Left renal cortex interstitium (tissue), 4 donors: ENCODE results near the gene ZNF677. TPM values are rescaled to one million over a fixed set of nuclear protein-coding genes. Genes with fewer than 3 reads are reported as not detected.
"Not testable (repeated sequence)": the region's sequence is repeated elsewhere in the genome, so short reads cannot be mapped to it uniquely, and the experiment has no call there.

ENCODE experiments used
- DNase-seq, 4 donors: peaks; one replicate each; pipeline ENCODE4 v3.0.0-alpha.2; 2013; ENCODE audit warnings: low read depth in 4 of 4, low spot score in 2 of 4, missing footprints in 1 of 4
- polyA plus RNA-seq, 4 donors: library from polyadenylated mRNA; unstranded; fragments of 120-200 nt; gene quantifications; one replicate each; pipeline ENCODE4 v1.2.1, GENCODE V29; 2013; ENCODE audit not compliant: insufficient read length in 4 of 4

The ZNF677 gene
- 10 to 100 TPM; 45.6 to 53.5 (median 49.5) TPM for polyA plus RNA-seq

GRCh38 chr19:53254411-53255341, at the start of gene ZNF677:
TSS of gene ZNF677 (minus strand) at chr19:53254873. CDS start at chr19:53251550, 3,323 bp downstream.
- peak; percentile 63 to 76 (median 71) for DNase-seq

DNA sequence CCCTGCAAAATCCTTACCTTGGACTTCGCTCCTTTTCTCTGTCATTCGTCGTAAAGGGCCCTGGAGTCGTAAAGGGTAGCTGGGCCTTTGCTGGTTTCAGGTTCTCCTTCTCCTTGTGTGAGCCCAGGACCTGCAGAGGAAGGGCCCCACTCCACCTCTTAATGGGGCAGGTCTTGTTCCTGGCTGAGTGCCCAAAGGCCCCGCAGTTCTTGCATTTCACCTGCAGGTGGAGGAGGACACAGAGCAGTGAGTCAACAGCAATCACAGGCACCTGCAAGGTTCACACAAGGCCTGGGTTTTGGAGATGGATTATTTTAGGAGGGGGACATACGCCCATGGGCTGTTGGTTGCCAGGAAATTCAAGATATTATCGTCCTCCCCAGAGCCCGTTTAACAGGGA, 46.7 kb upstream of the ZNF677 start:
- DNase-seq, result not testable (repeated sequence)

DNA sequence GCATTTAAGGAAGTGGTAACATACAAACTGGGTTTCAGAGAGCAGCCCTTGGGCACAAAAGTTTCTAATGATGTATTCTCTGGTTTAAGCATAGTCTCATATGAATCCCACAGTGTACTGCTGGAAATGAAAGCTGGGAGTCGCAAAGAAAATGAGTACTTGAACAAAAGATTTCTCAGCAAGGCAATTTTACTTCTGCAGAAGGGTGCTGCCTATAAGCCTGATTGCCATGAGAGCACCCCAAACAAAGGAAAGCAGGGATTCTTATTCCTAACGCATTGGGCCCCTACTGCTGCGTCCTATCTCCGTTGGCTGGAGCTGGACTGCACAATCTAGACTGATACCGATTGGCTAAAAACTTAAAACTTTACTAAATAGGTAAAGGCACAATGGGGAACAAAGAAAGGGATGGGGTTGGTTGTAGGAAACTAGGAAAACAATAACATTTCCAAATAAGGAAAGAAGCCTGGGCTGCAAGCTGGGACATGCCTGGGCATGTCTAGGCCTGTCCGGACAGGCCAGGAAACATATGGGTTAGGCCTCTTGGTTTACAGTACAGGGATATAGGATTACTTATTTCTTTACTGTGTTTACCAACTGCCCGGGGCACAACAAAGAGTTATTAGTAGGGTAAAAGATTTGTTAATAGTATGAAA, 40.2 kb upstream of the ZNF677 start:
- no peak for DNase-seq

GRCh38 chr19:53290758-53291549, 36.3 kb upstream of the ZNF677 start:
- no peak for DNase-seq

DNA sequence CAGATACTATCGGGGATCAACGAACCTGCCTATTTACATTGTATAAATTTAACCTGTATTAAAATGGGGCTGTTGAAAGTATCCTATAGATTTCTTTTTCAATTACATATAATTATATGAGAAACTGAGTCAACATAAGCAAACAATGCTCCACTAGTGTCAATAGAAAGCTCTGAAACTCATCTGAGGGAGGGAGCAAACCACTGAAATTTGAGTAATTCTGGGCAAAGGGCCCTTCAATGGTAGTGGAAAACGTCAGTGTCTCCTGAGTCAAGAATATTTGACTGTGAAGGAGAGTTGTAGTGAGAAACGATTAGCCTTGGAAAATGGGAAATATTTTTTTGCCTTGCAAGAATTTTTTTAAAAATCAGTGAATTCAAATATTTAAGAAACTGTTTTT, 30.4 kb upstream of the ZNF677 start:
- no peak for DNase-seq

GRCh38 chr19:53281947-53282346, 27.3 kb upstream of the ZNF677 start:
- not testable (repeated sequence) for DNase-seq

DNA sequence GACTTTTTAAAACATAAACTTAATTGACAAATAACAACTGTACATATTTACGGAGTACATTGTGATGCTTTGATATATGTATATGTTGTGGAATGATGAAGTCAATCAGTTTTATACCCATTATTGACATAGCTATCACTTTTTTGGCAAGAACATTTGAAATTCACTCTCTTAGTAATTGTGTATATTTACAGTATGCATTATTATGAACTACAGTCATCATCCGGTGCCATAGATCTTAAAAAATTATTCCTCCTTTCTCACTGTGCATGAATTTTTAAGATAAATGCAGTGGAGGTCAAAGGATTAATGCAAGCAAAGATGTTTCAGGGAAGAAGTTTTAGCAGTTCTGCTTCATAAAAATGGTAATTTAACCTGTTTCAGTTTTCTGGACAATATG, 20.8 kb upstream of the ZNF677 start:
- DNase-seq, result no peak

DNA sequence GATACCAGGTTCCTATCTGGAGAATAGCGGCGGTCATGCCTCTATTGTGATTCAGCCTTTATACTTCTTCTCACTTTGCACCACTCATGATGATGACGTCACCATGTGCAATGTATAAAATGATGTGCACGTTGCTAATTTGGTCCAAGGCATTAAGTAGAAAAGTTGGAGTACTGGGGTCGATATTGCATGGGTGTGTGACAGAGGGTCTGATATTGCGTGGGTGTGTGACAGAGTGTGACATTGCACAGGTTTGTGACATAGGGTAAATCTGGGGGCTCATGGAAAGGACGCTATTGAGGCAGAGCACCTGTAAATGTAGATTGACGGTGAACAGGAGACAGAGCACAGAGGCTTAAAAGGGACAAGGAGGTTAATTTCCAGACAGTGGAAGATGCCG, 17.4 kb upstream of the ZNF677 start:
- no peak for DNase-seq

GRCh38 chr19:53269861-53270260, 15.2 kb upstream of the ZNF677 start:
- not testable (repeated sequence) for DNase-seq

GRCh38 chr19:53267623-53268022, 12.9 kb upstream of the ZNF677 start, which contains the start of gene VN1R4:
TSS of gene VN1R4 (minus strand) at chr19:53267723. CDS start at chr19:53267665, 58 bp downstream.
- DNase-seq, result not testable (repeated sequence)

DNA sequence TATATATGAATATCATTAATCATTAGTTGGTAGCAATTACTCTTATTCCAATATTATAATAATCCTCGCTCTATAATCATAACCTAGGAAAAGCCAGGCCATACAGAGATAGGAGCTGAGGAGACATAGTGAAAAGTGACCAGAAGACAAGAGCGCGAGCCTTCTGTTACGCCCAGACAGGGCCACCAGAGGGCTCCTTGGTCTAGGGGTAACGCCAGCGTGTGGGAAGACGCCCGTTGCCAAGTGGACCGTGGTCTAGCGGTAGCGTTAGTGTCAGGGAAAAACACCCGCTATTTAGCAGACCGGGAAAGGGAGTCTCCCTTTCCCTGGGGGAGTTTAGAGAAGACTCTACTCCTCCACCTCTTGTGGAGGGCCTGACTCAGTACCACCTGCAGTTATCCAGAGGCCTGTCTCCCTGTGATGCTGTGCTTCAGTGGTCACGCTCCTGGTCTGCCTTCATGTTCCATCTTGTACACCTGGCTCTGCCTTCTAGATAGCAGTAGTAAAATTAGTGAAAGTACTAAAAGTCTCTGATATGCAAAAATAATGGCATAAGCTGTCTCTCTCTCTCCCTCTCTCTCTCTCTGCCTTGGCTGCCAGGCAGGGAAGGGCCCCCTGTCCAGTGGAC, 3.2 kb upstream of the ZNF677 start, which contains the start of gene VN1R2:
TSS of gene VN1R2 (plus strand) at position 578 of the 628 bp plus-strand sequence. CDS start 84 bp downstream, outside the sequence.
- not testable (repeated sequence) for DNase-seq

- DNase-seq, result no peak
Observed at GRCh38 chr19:53246498-53246897, 8.2 kb downstream of the ZNF677 start.

GRCh38 chr19:53237114-53237777, 17.4 kb downstream of the ZNF677 start:
- DNase-seq, result no peak

GRCh38 chr19:53224606-53225005, 30.1 kb downstream of the ZNF677 start:
- DNase-seq, result no peak

DNA sequence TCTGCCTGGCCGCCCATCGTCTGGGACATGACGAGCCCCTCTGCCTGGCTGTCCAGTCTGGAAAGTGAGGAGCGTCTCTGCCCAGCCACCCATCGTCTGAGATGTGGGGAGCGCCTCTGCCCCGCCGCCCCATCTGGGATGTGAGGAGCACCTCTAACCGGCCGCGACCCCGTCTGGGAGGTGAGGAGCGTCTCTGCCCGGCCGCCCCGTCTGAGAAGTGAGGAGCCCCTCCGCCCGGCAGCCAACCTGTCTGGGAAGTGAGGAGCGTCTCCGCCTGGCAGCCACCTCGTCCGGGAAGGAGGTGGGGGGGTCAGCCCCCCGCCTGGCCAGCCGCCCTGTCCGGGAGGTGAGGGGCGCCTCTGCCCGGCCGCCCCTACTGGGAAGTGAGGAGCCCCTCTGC, 32.0 kb downstream of the ZNF677 start:
- DNase-seq, result not testable (repeated sequence)

DNA sequence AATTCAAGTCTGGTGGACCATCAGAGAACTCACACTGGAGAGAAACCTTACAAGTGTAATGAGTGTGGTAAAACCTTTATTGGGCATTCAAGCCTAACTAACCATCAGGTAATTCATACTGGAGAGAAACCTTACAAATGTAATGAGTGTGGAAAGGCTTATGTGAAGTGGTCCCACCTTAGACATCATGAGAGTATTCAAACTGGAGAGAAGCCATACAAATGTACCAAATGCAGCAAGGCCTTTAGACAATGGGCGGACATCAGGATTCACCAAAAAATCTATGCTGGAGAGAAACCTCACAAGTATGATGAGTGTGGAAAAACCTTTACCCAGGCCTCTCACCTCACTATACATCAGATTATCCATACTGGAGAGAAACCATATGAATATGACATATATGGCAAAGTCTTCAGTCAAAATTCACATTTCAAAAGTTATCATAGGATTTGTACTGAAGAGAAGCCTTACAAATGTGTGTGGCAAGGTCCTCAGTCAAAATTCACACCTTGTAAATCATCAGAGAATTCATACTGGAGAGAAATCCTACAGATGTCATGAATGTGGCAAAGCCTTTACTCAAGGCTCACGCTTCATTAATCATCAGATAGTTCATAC, 41.9 kb downstream of the ZNF677 start:
- DNase-seq, result no peak

DNA sequence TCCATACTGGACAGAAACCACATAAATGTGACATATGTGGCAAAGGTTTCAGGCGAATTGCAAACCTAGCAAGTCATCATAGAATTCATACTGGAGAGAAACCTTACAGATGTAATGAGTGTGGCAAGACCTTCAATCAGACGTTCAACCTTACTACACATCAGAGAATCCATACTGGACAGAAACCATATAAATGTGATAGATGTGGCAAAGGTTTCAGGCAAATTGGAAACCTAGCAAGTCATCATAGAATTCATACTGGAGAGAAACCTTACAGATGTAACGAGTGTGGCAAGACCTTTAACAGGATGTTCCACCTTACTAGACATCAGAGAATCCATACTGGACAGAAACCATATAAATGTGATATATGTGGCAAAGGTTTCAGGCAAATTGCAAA, 43.1 kb downstream of the ZNF677 start:
- DNase-seq, result not testable (repeated sequence)

- DNase-seq, result peak; percentile 77 to 89 (median 82)
Observed at GRCh38 chr19:53196777-53197396, 57.8 kb downstream of the ZNF677 start.
